HS-27A (cell line): ENCODE results near the gene TRIM14.
"Not testable (repeated sequence)": the region's sequence is repeated elsewhere in the genome, so short reads cannot be mapped to it uniquely, and the experiment has no call there.

Experiments
- DNase-seq: peaks from one replicate; pipeline ENCODE4 v3.0.0-alpha.2; 2012; ENCODE audit warnings: low read depth, missing footprints

TRIM14 gene

GRCh38 chr9:98083061-98083501 lies 35.9 kb downstream of the TRIM14 start:
- DNase-seq = no peak

DNA sequence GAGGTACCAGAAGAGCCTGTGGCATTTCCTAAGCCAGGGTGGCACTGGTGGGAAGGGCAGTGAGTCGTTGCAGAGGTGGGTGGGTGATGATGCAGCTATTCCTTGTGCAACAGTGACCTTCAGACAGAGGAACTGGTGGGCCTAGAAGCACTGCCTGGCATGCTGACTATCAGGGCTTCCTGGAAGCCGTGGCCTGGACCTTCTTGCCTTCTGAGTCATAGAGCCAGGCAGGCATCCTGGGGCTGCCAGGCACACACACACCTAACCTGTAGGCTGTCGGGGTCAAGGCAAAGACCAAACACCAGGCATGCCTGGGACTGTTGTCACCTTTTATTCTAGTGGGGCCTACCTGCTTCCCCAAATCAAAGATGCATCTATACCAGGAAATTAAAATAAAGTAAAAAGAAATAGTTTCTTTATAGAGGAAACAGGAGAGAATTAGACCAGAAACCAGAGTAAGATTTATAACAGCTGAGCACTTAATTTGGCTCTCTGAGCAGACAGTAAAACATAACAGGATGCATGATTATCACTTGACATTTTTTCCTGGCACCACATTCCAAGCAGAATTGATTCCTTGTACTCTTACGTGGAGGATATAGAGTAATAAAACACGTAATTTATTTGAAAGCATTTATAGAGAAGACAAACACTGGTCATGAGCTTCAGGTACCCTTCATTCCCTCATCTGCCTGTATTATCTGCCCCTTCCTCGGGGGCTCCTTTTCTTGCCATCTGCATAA lies 37.4 kb downstream of the TRIM14 start:
- no peak for DNase-seq

DNA sequence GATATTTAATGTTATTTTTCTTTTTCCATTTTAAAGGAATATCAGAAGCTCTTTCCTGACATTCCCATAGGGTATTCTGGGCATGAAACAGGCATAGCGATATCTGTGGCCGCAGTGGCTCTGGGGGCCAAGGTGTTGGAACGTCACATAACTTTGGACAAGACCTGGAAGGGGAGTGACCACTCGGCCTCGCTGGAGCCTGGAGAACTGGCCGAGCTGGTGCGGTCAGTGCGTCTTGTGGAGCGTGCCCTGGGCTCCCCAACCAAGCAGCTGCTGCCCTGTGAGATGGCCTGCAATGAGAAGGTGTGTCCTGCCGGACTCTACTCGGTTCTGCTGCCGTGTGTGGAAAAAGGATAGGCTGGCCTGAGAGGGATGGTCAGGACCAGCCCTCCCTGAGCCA lies 38.2 kb downstream of the TRIM14 start:
- no peak for DNase-seq

- DNase-seq = no peak
These were observed 38.7 kb downstream of the TRIM14 start for GRCh38 chr9:98080326-98080725.

- no peak for DNase-seq
These were observed 40.1 kb downstream of the TRIM14 start for GRCh38 chr9:98078895-98079294.

DNA sequence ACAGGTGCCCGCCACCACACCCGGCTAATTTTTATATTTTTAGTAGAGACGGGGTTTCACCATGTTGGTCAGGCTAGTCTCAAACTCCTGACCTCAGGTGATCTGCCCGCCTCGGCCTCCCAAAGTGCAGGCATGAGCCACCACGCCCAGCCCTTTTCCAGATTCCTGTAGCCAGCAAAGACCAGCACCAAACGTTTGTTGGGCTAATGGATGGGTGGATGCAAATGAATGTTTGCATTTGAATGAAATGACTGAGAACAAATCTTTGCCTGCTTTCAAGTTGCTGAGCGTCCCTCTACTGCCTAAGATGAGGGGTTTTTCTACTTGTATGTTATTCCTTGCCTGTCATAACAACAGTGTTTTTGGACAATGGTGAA lies 42.5 kb downstream of the TRIM14 start:
- DNase-seq = not testable (repeated sequence)

GRCh38 chr9:98075332-98075805 lies 43.7 kb downstream of the TRIM14 start:
- DNase-seq = no peak

DNA sequence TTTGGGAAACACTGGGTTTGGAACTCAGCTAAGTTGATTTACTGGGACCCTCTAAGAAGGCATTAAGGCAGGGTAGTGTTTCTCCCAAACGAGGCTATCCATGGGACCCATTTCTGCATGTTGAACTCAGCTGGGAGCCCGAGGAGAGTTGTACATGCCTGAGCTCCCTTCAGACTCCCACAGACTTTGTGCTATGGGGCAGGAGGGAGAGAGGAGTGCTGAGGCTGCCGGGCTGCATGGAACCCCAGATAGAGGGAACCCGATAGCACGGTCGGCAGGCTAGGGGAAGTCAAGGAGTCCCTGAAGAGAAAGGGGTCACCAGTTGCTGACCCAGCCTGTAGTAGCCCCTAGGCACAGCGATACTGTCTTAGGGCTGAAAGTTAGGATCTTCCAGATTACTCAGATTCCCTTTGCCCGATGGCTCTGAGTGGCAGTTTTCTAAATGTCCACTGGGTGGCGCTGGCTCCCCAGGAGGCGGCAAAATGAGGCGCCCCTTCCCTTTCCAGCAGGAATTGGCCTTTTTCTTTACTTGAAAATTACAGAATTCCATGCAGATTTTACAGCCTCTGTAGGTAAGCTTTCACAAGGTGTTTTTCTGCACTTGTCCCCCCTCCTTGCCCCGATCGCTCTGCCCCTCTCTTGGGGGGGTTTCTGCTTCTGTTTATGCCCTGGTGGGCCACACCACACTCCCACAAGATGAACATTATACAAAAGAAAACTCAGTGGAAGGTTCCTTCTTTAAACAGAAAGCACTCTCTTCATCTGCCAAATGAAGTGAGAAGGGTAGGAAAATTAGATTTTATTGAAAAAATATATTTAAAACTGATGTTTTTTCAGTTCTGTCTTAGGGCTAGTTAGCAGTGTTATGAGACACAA lies 44.7 kb downstream of the TRIM14 start:
- DNase-seq = no peak

DNA sequence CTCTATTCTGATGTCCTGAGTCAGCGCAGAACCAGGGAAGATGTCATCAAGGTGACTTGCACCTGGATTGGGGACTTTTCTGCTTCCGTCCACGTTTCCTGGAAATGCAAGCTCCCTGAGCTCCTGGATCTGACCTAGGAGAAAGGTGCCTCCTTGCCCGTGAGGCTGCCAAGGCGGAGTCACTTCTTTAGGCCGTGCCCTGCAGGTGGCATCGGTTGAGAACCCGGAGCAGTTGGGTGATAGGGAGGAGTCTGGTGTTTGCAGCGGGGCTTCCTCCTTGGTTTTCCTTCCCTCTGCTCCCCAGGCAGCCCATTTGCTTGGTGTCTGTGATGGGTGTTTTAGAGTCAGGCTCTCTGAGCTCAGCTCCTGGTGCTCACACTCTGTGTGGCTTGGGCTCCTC lies 47.3 kb downstream of the TRIM14 start:
- no peak for DNase-seq

DNA sequence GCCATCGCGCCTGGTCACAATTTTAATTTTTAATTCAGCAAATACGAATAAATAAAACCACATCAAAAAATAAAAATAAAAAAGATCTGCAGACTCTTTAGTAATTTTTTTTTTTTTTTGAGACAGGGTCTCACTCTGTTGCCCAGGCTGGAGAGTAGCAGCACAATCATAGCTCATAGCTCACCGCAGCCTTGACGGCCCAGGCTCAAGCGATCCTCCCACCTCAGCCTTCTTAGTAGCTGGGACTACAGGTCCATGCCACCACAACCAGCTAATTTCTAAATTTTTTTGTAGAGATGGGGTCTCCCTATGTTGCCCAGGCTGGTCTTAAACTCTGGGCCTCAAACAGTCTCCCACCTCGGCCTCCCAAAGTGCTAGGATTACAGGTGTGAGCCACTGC lies 48.3 kb downstream of the TRIM14 start:
- no peak for DNase-seq

DNA sequence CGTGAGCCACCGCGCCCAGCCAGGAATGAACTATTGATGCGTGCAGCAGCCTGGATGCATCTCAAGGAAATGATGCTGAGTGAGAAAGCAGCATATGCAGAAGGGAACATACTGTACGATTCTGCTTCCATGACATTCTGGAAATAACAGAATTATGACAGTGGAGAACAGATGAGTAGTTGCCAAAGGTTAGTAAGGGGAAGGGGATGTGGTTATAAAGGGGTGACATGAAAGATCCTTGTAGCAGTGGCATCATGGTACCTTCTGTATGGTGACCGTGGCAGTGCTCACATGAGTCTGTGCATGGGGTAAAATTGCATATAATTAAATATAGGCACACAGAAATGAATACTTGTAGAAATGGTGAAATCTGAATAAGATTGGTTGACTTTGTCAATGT lies 49.5 kb downstream of the TRIM14 start:
- DNase-seq = no peak

DNA sequence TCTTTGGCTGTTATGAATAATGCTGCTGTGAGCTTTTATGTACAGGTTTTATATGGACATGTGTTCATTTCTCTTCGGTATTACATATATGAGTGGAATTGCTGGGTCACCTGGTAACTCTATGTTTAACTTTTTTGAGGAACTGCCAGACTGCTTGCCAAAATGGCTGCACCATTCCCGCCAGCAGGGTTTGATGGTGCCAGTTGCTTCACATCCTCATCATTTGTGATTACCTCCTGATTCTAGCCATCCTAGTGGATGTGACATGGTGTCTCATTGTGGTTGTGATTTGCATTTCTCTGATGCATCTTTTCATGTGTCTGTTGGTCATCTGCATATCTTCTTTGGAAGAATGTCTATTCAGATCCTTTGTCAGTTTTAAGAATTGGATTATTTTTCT lies 51.8 kb downstream of the TRIM14 start:
- DNase-seq = no peak

- DNase-seq = no peak
These were observed 52.8 kb downstream of the TRIM14 start for GRCh38 chr9:98066235-98066634.

DNA sequence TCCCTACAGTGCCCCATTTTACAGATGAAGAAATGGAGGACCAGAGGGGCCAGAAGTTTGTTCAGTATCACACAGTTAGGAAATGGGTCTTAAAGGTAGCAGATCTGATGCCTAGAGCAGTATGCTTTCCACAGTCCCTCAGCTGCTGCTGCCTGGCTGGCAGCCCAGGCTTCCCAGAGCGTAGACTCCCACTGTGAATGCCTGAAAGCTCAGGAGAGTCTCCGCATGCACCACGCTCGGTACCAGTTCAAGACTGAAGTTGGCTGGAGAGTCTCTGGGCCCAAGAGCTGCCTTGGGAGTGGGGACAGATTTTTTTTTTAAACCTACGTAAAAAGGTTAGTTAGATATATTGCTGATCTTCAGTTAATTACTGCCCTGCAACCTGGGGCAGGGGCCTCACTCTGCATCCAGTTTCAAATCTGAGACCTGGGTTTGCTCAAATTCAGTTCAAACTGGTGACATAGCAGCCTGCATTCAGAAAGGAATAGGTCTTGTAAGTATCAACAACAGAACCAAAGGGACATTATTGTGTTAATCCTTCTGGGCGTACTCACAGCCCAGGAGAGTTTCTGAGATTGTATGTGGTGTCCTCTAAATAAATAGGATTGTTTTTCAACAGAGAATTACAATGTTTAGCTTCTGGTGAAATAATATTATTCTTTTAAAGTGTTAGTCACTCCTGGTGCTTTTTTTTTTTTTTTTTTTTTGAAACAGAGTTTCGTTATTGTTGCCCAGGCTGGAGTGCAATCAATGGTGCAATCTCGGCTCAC lies 54.2 kb downstream of the TRIM14 start:
- no peak for DNase-seq

DNA sequence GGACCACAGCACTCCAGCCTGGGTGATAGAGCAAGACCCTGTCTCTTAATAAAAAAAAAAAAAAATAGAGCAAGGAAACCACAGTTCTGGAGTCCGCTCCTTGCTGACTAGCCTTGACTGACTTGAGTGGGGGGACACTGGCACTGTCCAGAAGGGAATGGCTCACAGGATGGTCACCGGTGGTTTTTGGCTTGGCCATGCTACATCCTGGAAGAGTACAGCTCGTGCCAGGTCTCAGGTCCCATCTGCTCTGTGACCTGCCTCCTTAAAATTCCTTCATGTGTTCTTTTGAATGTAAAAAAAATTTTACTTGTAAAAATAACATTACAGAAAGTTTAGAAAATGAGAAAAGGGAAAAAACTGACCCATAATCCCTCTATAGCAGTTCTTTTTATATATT lies 56.9 kb downstream of the TRIM14 start:
- DNase-seq = no peak

DNA sequence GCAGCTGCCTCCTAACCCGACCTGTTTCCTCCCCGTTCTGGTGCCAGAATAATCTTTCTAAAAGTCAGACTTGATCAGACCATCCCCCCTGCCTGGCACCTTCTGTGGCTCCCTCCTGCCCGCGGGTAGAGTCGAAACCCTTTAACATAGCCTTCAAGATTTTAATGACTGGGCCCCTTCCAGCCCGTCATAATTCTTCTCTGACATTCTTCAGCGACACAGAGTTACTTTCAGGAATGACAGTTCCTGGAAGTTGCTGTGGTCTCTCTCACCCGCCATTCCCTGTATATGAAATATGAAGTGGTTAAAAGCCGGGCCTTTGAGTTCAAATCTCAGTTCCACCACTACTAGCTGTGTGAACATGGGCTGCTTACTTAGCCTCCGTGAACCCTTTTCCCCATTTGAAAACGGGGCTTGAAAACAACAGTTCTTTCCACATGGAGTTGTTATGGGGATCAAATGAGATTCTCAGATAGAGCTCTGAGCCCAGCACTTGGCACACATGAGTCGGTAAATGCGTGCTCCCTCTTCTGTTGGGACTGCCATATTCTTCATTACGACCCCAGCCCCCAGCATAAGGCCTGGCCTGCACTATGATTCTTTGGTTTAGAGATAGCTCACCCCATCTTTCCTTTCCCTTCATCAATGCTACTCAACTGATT lies 61.8 kb downstream of the TRIM14 start:
- DNase-seq = no peak

DNA sequence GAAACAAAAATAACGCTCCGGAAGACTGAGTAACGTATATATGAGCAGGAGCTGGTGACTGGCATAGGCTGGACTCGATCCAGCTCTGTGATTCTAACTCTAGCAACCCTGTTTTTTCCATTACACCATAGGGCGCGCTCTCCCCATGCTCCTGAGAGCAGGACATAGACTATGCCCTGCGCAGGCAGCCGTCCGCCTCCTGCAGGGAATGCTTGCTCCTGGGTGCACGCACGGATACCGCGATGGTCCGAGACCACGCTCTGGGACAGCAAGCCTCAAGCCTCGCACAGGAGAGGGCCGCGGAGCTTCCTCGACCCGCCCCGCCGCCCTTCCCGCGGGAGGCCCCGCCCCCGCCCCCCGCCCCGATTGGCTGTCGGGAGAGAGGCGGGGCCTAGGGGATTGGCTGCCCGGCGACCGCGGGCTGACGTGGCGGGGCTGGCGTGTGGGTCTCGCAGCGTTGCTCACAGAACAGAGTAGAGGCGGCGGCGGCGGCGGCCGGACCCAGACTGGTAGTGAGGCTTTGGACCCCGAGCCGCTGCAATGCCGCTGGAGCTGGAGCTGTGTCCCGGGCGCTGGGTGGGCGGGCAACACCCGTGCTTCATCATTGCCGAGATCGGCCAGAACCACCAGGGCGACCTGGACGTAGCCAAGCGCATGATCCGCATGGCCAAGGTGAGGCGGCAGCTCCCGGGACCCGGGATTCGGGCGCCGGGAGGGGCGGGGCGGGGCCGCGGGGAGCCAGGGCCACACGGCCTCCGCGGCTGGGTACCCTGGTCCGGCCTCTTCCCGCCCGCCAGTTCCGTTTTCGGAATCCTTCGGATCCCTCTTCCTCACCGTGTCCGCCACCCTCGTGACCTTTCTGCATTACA lies 62.5 kb downstream of the TRIM14 start, which contains the start of gene NANS:
NANS (plus strand) TSS at position 464 of the 869 bp plus-strand sequence; CDS start at position 541, 77 bp downstream.
- peak; percentile 83 for DNase-seq

DNA sequence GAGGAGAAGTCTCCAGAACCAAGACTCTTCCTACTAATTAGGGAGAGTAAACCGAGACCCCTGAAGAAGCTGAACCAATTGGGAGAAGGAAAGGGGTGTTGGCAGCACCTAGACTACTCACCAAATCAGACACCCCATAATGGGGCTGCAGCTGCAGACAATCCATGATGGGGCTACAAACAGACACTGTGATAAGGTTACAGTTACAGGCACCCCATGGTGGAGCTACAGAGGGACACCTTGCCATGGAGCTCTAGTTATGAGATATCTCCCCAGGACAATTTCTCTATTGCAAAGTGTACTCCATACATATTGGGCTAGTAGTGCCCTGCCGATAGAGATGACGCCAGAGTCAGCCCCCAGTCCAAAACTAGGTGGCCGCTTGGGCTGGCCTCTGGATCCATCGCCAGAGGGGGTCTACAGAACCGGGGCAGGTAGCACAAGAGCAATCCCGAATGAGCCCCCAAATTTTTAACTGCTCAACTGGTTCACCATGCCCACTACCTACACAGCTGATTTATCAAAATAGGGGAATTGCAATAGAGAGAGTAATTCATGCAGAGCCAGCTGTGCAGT lies 64.6 kb downstream of the TRIM14 start:
- DNase-seq = no peak

DNA sequence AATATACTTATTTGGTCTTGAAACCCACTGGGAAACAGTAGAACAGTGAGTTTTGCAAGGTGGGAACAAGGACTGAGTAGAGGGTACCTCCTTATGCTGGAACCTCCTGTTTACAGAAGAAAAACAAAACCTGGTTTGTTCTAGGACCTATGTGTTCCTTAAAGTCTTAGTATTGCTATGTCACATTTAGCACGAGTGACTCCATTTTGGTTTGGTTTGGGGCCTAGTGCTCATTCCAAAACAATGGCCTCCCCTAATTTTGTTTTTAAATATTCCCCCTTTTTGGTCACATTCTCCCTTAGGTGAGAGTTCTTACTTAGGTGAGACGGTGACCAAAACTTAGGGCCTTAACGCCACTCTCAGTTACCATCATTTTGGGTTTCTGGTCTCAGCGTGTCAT lies 68.7 kb downstream of the TRIM14 start:
- no peak for DNase-seq

- DNase-seq = no peak
These were observed 69.5 kb downstream of the TRIM14 start for GRCh38 chr9:98049288-98050072.
